Measurements from ENCODE around the gene DUS2. TPM values are rescaled to one million over a fixed set of nuclear protein-coding genes. Genes with fewer than 3 reads are reported as not detected.
"Not testable (repeated sequence)": the region's sequence is repeated elsewhere in the genome, so short reads cannot be mapped to it uniquely, and the experiment has no call there.

The DUS2 gene
- total RNA-seq, 2 experiments from 2014 or later, result 19.9 to 32.4 TPM

- H3K79me2 ChIP-seq (ENCODE audit: insufficient read depth, low read depth, low read length), result peaks cover 35% of the 10 kb centered on the region
- no TSS peak for BruUV-seq (replicated peaks)
- TF ChIP-seq EZH2phosphoT487 (IDR thresholded peaks at IDR 0.05; ENCODE audit: borderline replicate concordance, low read depth, low read length) (no peak), CTCF (conservative IDR thresholded peaks at IDR 0.05; ENCODE audit: low read length) (no peak)
- intact Hi-C loops (cut with micrococcal nuclease; ENCODE audit: unreplicated experiment), result no loop called here
- peak overlapping the region; percentile 54 for H3K27ac ChIP-seq (ENCODE audit: low read depth, low read length, poor library complexity, severe bottlenecking)
- no peak for DNase-seq (ENCODE audit: low spot score)
- POLR2A ChIA-PET, result interaction anchor here (0.6 to 3.0 kb wide), 8 partner anchors 16 to 531 kb away, joined by 3 to 21 read pairs (median 3); partner anchors contain the start of gene DPEP2
- H3K9me3 ChIP-seq (ENCODE audit: low read length), result no peaks in the 10 kb centered on the region
- peak overlapping the region; percentile 89 for H3K4me2 ChIP-seq (ENCODE audit: low read length)
- CTCF ChIA-PET (ENCODE audit: unreplicated experiment), result interaction anchor here (0.7 kb wide), 1 partner anchor 20 kb away, joined by 4 read pairs; no protein-coding TSS in a partner anchor
- peaks cover 21% of the 10 kb centered on the region for H3K4me1 ChIP-seq (ENCODE audit: insufficient read depth, low read length, poor library complexity, severe bottlenecking)
- peak overlapping the region; percentile 45; the same call in 1 of the 2 replicates for H2AFZ ChIP-seq (ENCODE audit: low read length)
- peaks cover 31% of the 10 kb centered on the region for H3K36me3 ChIP-seq (ENCODE audit: insufficient read depth, low read length)
- H3K4me3 ChIP-seq (ENCODE audit: low read depth, low read length, poor library complexity, severe bottlenecking), result peak overlapping the region; percentile 78
- no peaks in the 10 kb centered on the region for H4K20me1 ChIP-seq (ENCODE audit: insufficient read depth, low read length)
- no peaks in the 10 kb centered on the region for H3K9me2 ChIP-seq (ENCODE audit: insufficient read depth, low read length)
Measured at GRCh38 chr16:68022278-68022727, 781 bp upstream of the DUS2 start.

DNA sequence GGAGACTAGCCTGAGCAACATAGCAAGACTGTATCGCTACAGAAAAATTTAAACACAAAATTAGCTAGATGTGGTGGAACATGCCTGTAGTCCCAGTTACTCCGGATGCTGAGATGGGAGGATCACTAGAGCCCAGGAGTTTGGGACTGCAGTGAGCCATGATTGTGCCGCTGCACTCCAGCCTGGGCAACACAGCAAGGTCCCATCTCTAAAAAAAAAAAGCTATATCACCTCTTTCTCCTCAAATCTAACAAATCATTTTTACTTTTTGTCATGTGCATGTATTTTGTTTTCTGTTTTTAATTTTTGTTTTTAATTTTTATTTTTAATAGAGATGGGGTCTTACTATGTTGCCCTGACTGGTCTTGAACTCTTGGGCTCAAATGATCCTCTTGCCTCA lies 5.9 kb downstream of the DUS2 start:
- Histone ChIP-seq H3K4me1 (ENCODE audit: insufficient read depth, low read length, poor library complexity, severe bottlenecking) (peaks cover 8% of the 10 kb centered on the region), H4K20me1 (ENCODE audit: insufficient read depth, low read length) (no peaks in the 10 kb centered on the region), H3K27ac (ENCODE audit: low read depth, low read length, poor library complexity, severe bottlenecking) (no peak overlapping the region), H3K9me2 (ENCODE audit: insufficient read depth, low read length) (no peaks in the 10 kb centered on the region), H3K79me2 (ENCODE audit: insufficient read depth, low read depth, low read length) (peaks cover 8% of the 10 kb centered on the region; the same call in 1 of the 2 replicates), H2AFZ (ENCODE audit: low read length) (no peak overlapping the region), H3K9me3 (ENCODE audit: low read length) (no peaks in the 10 kb centered on the region), H3K36me3 (ENCODE audit: insufficient read depth, low read length) (peaks cover 56% of the 10 kb centered on the region), H3K4me2 (ENCODE audit: low read length) (no peak overlapping the region), H3K4me3 (ENCODE audit: low read depth, low read length, poor library complexity, severe bottlenecking) (no peak overlapping the region)
- intact Hi-C loops (cut with micrococcal nuclease; ENCODE audit: unreplicated experiment), result no loop called here
- DNase-seq (ENCODE audit: low spot score), result no peak
- TF ChIP-seq CTCF (conservative IDR thresholded peaks at IDR 0.05; ENCODE audit: low read length), result no peak
- no peak for TF ChIP-seq EZH2phosphoT487 (IDR thresholded peaks at IDR 0.05; ENCODE audit: borderline replicate concordance, low read depth, low read length)
- no TSS peak for BruUV-seq (replicated peaks)
- ChIA-PET CTCF (ENCODE audit: unreplicated experiment) (no interaction called here), POLR2A (interaction anchor here (1.2 kb wide), 1 partner anchor 9 kb away, joined by 3 read pairs; no protein-coding TSS in a partner anchor)

DNA sequence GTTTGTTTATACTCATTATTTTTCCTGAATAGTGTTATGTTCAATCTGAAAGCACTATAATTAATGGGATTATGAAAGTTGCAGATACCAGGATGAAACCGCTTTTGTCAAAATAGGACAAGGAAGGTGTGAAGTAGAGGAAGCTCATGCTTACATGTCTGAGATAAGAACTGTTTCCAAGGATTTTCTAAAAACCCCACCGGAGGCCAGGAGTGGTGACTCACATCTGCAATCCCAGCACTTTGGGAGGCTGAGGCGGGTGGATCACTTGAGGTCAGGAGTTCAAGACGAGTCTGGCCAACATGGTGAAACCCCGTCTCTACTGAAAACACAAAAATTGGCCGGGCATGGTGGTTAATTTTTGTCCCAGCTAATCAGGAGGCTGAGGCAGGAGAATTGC lies 7.0 kb downstream of the DUS2 start:
- POLR2A ChIA-PET; H2AFZ ChIP-seq (ENCODE audit: low read length); intact Hi-C loops (cut with micrococcal nuclease; ENCODE audit: unreplicated experiment); H4K20me1 ChIP-seq (ENCODE audit: insufficient read depth, low read length); H3K9me3 ChIP-seq (ENCODE audit: low read length); DNase-seq (ENCODE audit: low spot score); H3K4me2 ChIP-seq (ENCODE audit: low read length); H3K4me3 ChIP-seq (ENCODE audit: low read depth, low read length, poor library complexity, severe bottlenecking); H3K79me2 ChIP-seq (ENCODE audit: insufficient read depth, low read depth, low read length); BruUV-seq (replicated peaks); H3K27ac ChIP-seq (ENCODE audit: low read depth, low read length, poor library complexity, severe bottlenecking); H3K4me1 ChIP-seq (ENCODE audit: insufficient read depth, low read length, poor library complexity, severe bottlenecking); H3K9me2 ChIP-seq (ENCODE audit: insufficient read depth, low read length): not testable (repeated sequence)
- CTCF ChIA-PET (ENCODE audit: unreplicated experiment), result interaction anchor here (0.6 kb wide), 1 partner anchor 10 kb away, joined by 5 read pairs; no protein-coding TSS in a partner anchor
- H3K36me3 ChIP-seq (ENCODE audit: insufficient read depth, low read length), result peaks cover 56% of the 10 kb centered on the region

Data from OCI-LY7 (cell line).